ENCODE measurements around the gene NFATC1.

DNA sequence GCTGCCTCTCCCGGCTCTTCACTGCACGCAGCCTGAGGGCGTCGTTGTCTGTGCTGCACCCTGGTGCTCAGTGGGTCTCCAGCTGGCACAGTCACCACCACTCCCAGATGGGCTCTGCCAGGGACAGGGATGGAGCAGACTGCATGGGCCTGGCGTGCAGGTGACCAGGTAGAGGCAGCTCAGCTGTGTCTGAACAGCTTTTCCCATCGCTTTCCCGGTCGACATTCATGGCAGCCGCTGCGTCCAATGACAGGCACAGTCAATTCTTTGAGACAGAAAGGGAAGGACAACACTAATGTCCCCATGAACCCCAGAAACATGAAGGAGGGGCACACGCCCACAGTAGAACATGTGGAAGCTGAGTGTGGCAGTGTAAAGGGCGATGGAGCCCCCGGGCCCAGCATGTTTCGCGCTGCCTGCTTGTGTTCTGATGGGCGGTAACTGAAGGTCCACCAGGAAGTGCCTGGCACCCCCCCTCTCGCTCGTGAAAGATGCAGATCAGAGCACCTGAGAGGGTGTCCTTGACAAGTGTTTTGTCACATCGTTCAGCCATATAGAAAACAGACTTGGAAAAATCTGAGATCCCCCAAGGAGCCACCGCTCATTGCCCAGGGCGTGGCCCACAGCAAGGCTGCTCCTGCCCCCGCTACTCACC, 122.4 kb downstream of the NFATC1 start:
- TF ChIP-seq, protein P1, sequence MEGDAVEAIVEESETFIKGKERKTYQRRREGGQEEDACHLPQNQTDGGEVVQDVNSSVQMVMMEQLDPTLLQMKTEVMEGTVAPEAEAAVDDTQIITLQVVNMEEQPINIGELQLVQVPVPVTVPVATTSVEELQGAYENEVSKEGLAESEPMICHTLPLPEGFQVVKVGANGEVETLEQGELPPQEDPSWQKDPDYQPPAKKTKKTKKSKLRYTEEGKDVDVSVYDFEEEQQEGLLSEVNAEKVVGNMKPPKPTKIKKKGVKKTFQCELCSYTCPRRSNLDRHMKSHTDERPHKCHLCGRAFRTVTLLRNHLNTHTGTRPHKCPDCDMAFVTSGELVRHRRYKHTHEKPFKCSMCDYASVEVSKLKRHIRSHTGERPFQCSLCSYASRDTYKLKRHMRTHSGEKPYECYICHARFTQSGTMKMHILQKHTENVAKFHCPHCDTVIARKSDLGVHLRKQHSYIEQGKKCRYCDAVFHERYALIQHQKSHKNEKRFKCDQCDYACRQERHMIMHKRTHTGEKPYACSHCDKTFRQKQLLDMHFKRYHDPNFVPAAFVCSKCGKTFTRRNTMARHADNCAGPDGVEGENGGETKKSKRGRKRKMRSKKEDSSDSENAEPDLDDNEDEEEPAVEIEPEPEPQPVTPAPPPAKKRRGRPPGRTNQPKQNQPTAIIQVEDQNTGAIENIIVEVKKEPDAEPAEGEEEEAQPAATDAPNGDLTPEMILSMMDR (IDR thresholded peaks at IDR 0.05), result no peak
- no peak for TF ChIP-seq POLR2A (IDR thresholded peaks at IDR 0.05)

Measured in esophagus squamous epithelium (tissue), 4 donors.